Effector CD4-positive, alpha-beta T cell (primary cell): ENCODE data around the gene ZDHHC23.

Experiments
- DNase-seq: peaks from one replicate; pipeline ENCODE4 v3.0.0-alpha.2; 2020
- total RNA-seq: gene quantifications from one replicate; lab custom pipeline; 2026; lab: John Stamatoyannopoulos, UW

The ZDHHC23 gene
- 6.0 reads per million, percentile 23 among the genes with 10 or more reads in this experiment for total RNA-seq

GRCh38 chr3:113947372-113948014 is at the start of gene ZDHHC23:
ZDHHC23 (plus strand) TSS chr3:113948013; CDS start chr3:113948803, 790 bp downstream.
- DNase-seq, result peak; percentile 59

GRCh38 chr3:113898892-113899291 is 48.9 kb upstream of the ZDHHC23 start:
- DNase-seq, result no peak

- no peak for DNase-seq
Measured at GRCh38 chr3:113906568-113907140, 41.2 kb upstream of the ZDHHC23 start.

- no peak for DNase-seq
Measured at GRCh38 chr3:113908133-113908532, 39.7 kb upstream of the ZDHHC23 start.

- DNase-seq, result no peak
Measured at GRCh38 chr3:113910966-113911365, 36.8 kb upstream of the ZDHHC23 start.

GRCh38 chr3:113912552-113913236 is 35.1 kb upstream of the ZDHHC23 start:
- peak; percentile 9 for DNase-seq

GRCh38 chr3:113914646-113915045 is 33.2 kb upstream of the ZDHHC23 start:
- no peak for DNase-seq

GRCh38 chr3:113927556-113927955 is 20.3 kb upstream of the ZDHHC23 start:
- DNase-seq, result no peak

GRCh38 chr3:113946831-113947230 is 982 bp upstream of the ZDHHC23 start:
- no peak for DNase-seq

- peak; percentile 4 for DNase-seq
Measured at GRCh38 chr3:113948015-113948917, 453 bp downstream of the ZDHHC23 start.

GRCh38 chr3:113952921-113953320 is 5.1 kb downstream of the ZDHHC23 start:
- DNase-seq, result no peak

GRCh38 chr3:113953677-113954076 is 5.9 kb downstream of the ZDHHC23 start:
- no peak for DNase-seq

GRCh38 chr3:113954091-113954685 is 6.4 kb downstream of the ZDHHC23 start:
- no peak for DNase-seq

GRCh38 chr3:113963879-113964278 is 16.1 kb downstream of the ZDHHC23 start:
- DNase-seq, result no peak

- DNase-seq, result no peak
Measured at GRCh38 chr3:113966172-113966571, 18.4 kb downstream of the ZDHHC23 start.

- DNase-seq, result no peak
Measured at GRCh38 chr3:113968986-113969385, 21.2 kb downstream of the ZDHHC23 start.

GRCh38 chr3:113977822-113978221 is 30.0 kb downstream of the ZDHHC23 start:
- no peak for DNase-seq

- no peak for DNase-seq
Measured at GRCh38 chr3:113979916-113980315, 32.1 kb downstream of the ZDHHC23 start.

GRCh38 chr3:113981803-113982202 is 34.0 kb downstream of the ZDHHC23 start:
- no peak for DNase-seq

GRCh38 chr3:113983544-113983943 is 35.7 kb downstream of the ZDHHC23 start:
- DNase-seq, result no peak

GRCh38 chr3:113985541-113985940 is 37.7 kb downstream of the ZDHHC23 start:
- DNase-seq, result no peak

- no peak for DNase-seq
Measured at GRCh38 chr3:114005481-114005880, 57.7 kb downstream of the ZDHHC23 start.
